Measurements from ENCODE around the gene FAM181B.

The FAM181B gene

DNA sequence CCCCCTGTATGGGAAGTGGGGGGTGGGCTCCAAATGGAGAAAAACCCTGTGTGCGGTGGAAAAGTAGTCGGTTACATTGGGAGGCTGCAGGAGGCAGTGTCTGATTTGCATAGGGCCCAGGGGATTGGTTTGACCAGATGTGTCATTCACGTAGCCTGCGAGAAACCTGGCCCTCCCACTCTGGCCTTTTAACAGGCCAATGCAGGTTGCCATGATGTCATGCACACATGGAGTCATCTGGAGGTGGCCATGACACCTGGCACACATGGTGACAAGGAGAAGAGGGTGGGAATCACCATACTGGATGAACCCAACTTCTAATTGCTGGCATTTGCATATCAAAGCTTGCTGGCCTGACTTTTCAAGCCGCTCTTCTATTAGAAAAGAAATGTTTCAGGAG is 50.6 kb downstream of the FAM181B start:
- no peak for DNase-seq (ENCODE audit: low read depth)

DNA sequence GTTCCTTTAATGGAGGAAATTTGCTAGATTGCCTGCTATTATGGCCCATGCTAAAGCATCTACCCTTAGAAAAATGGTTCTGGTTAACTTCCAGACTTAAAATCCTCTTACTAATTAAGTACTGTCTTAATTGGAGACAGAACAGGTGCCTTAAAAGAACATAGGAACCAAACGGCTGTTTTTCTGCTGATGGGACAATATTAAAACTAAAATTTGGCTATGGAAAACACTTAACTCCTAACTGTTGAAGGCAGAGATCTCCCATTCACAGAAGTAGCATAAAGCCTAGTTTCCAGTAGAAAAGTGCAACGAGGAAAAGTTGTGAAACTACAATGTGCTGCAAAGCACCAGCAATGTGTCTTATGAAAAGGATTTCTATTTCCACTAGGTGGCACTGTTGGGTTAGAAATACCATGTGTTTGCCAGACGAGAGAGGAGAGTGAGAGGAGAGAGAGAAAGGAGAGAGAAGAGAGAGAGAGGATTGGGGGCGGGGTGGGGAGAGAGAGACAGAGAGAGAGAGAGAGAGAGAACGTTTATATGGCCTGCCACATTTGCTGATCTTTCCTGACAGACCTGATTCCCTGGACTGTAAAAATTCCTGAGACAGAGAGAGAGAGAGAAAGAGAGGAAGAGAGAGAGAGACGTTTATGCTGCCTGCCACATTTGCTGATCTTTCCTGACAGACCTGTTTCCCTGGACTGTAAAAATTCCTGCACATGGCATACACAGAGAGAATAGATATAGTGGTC is 51.5 kb downstream of the FAM181B start:
- DNase-seq (ENCODE audit: low read depth) = peak; percentile 77

- DNase-seq (ENCODE audit: low read depth) = no peak
Measured at GRCh38 chr11:82680252-82680651, 53.4 kb downstream of the FAM181B start.
